GM12864 (cell line): ENCODE measurements around the gene RCAN1.
"Not testable (repeated sequence)": the region's sequence is repeated elsewhere in the genome, so short reads cannot be mapped to it uniquely, and the experiment has no call there.

Experiments used
- DNase-seq: peaks from one replicate; pipeline ENCODE4 v3.0.0-alpha.2; 2011; ENCODE audit warnings: low read depth
- H3K4me3 ChIP-seq: 2 replicates; pipeline ENCODE4 v1.5.1; 2011; ENCODE audit warnings: mild to moderate bottlenecking, low read depth, low read length, control low read depth
- CTCF ChIP-seq: IDR thresholded peaks from 2 replicates; pipeline ENCODE4 v1.5.1; 2011; ENCODE audit warnings: low read depth, mild to moderate bottlenecking, moderate library complexity, low read length, control low read depth, inconsistent platforms; ENCODE audit errors: missing control alignments

RCAN1 gene

GRCh38 chr21:34606621-34607020 lies 8.3 kb downstream of the RCAN1 start:
- H3K4me3 ChIP-seq, result no peak overlapping the region

GRCh38 chr21:34606051-34606450 lies 8.9 kb downstream of the RCAN1 start:
- no peak overlapping the region for H3K4me3 ChIP-seq
- no peak for DNase-seq
- no peak for TF ChIP-seq CTCF

More at GRCh38 chr21:34606621-34607020, 8.3 kb downstream of the RCAN1 start:
- no peak for DNase-seq
- no peak for TF ChIP-seq CTCF

GRCh38 chr21:34604956-34605355 lies 10.0 kb downstream of the RCAN1 start:
- H3K4me3 ChIP-seq, DNase-seq: not testable (repeated sequence)

GRCh38 chr21:34604556-34604955 lies 10.4 kb downstream of the RCAN1 start:
- DNase-seq, result no peak
- H3K4me3 ChIP-seq, result no peak overlapping the region
- TF ChIP-seq CTCF, result no peak

- H3K4me3 ChIP-seq, result no peak overlapping the region
- TF ChIP-seq CTCF, result no peak
- DNase-seq, result no peak
These were observed 11.2 kb downstream of the RCAN1 start for GRCh38 chr21:34603710-34604057.

- DNase-seq, result peak; percentile 26
- peak; percentile 87 for TF ChIP-seq CTCF
These were observed 11.8 kb downstream of the RCAN1 start for GRCh38 chr21:34603002-34603709.

GRCh38 chr21:34602061-34602460 lies 12.9 kb downstream of the RCAN1 start:
- DNase-seq, result no peak
- H3K4me3 ChIP-seq, result no peak overlapping the region

More at GRCh38 chr21:34603002-34603709, 11.8 kb downstream of the RCAN1 start:
- no peak overlapping the region for H3K4me3 ChIP-seq

More at GRCh38 chr21:34602061-34602460, 12.9 kb downstream of the RCAN1 start:
- no peak for TF ChIP-seq CTCF
